Measurements from ENCODE around the gene DMAC2. TPM values are rescaled to one million over a fixed set of nuclear protein-coding genes. Genes with fewer than 3 reads are reported as not detected.
A peak's percentile ranks its signal among the peaks of the same experiment; 100 is the strongest.
"Not testable (repeated sequence)": the region's sequence is repeated elsewhere in the genome, so short reads cannot be mapped to it uniquely, and the experiment has no call there.

DMAC2 gene
- 10 to 100 TPM; 44.8 to 47.0 TPM for total RNA-seq

GRCh38 chr19:41439441-41440222, at the start of gene DMAC2:
Gene DMAC2 (minus strand): TSS chr19:41439912. CDS start chr19:41439899, 13 bp downstream.
- ChIA-PET CTCF (interaction anchor here (0.8 to 3.2 kb wide), 22 partner anchors 8 to 1019 kb away, joined by 3 to 41 read pairs (median 5); partner anchors contain the start of gene B9D2), POLR2A (interaction anchor here (0.5 to 2.5 kb wide), 13 partner anchors 11 to 564 kb away, joined by 3 to 7 read pairs (median 4); partner anchors contain the start of gene B9D2)
- Mint-ChIP-seq H3K4me1 (ENCODE audit: low read depth) (peaks cover 25% of the 10 kb centered on the region), H3K27ac (no peak within 1 kb of the TSS), H3K36me3 (ENCODE audit: low read depth) (peaks cover 10% of the 10 kb centered on the region), H3K9me3 (ENCODE audit: insufficient read depth) (no peaks in the 10 kb centered on the region), H3K27me3 (ENCODE audit: low read depth) (peaks cover 8% of the 10 kb centered on the region), H3K4me3 (no peak within 1 kb of the TSS)
- ATAC-seq (peak; percentile 96), DNase-seq (peak; percentile 99)

GRCh38 chr19:41486953-41487352, 47.2 kb upstream of the DMAC2 start:
- H3K4me1 Mint-ChIP-seq (ENCODE audit: low read depth); POLR2A ChIA-PET; ATAC-seq; H3K4me3 Mint-ChIP-seq; DNase-seq; H3K9me3 Mint-ChIP-seq (ENCODE audit: insufficient read depth); H3K27ac Mint-ChIP-seq; H3K36me3 Mint-ChIP-seq (ENCODE audit: low read depth): not testable (repeated sequence)
- CTCF ChIA-PET, result interaction anchor here (1.0 kb wide), 1 partner anchor 83 kb away, joined by 3 read pairs; no protein-coding TSS in a partner anchor
- peaks cover 33% of the 10 kb centered on the region for H3K27me3 Mint-ChIP-seq (ENCODE audit: low read depth)

GRCh38 chr19:41484822-41485221, 45.1 kb upstream of the DMAC2 start:
- CTCF ChIA-PET, result no interaction called here
- peaks cover 39% of the 10 kb centered on the region for H3K27me3 Mint-ChIP-seq (ENCODE audit: low read depth)

GRCh38 chr19:41480336-41480735, 40.6 kb upstream of the DMAC2 start:
- Mint-ChIP-seq H3K4me1 (ENCODE audit: low read depth) (no peaks in the 10 kb centered on the region), H3K4me3 (no peak overlapping the region), H3K9me3 (ENCODE audit: insufficient read depth) (no peaks in the 10 kb centered on the region), H3K27me3 (ENCODE audit: low read depth) (peaks cover 47% of the 10 kb centered on the region), H3K27ac (no peak overlapping the region), H3K36me3 (ENCODE audit: low read depth) (no peaks in the 10 kb centered on the region)
- ChIA-PET POLR2A (no interaction called here), CTCF (no interaction called here)
- DNase-seq, result no peak
- no peak for ATAC-seq

More at GRCh38 chr19:41484822-41485221, 45.1 kb upstream of the DMAC2 start:
- Mint-ChIP-seq H3K36me3 (ENCODE audit: low read depth) (no peaks in the 10 kb centered on the region), H3K4me3 (no peak overlapping the region), H3K4me1 (ENCODE audit: low read depth) (no peaks in the 10 kb centered on the region), H3K27ac (no peak overlapping the region), H3K9me3 (ENCODE audit: insufficient read depth) (no peaks in the 10 kb centered on the region)
- DNase-seq (no peak), ATAC-seq (no peak)
- POLR2A ChIA-PET, result no interaction called here

GRCh38 chr19:41479757-41480191, 40.1 kb upstream of the DMAC2 start:
- no peak for ATAC-seq
- Mint-ChIP-seq H3K27ac (no peak overlapping the region), H3K27me3 (ENCODE audit: low read depth) (peaks cover 43% of the 10 kb centered on the region), H3K36me3 (ENCODE audit: low read depth) (no peaks in the 10 kb centered on the region), H3K9me3 (ENCODE audit: insufficient read depth) (no peaks in the 10 kb centered on the region), H3K4me1 (ENCODE audit: low read depth) (no peaks in the 10 kb centered on the region), H3K4me3 (no peak overlapping the region)
- DNase-seq, result no peak
- ChIA-PET CTCF (interaction anchor here (1.3 kb wide), 1 partner anchor 91 kb away, joined by 4 read pairs; no protein-coding TSS in a partner anchor), POLR2A (no interaction called here)

GRCh38 chr19:41478875-41479756, 39.4 kb upstream of the DMAC2 start:
- Mint-ChIP-seq H3K9me3 (ENCODE audit: insufficient read depth) (no peaks in the 10 kb centered on the region), H3K4me1 (ENCODE audit: low read depth) (no peaks in the 10 kb centered on the region), H3K4me3 (no peak overlapping the region), H3K27ac (no peak overlapping the region), H3K27me3 (ENCODE audit: low read depth) (peaks cover 40% of the 10 kb centered on the region), H3K36me3 (ENCODE audit: low read depth) (no peaks in the 10 kb centered on the region)
- DNase-seq (no peak), ATAC-seq (no peak)
- CTCF ChIA-PET, result interaction anchor here (1.1 to 1.3 kb wide), 2 partner anchors 30 to 92 kb away, joined by 3 to 4 read pairs; no protein-coding TSS in a partner anchor
- POLR2A ChIA-PET, result no interaction called here

- no peak for DNase-seq
- H3K27ac Mint-ChIP-seq, result no peak overlapping the region
- ATAC-seq, result no peak
- no peaks in the 10 kb centered on the region for H3K4me1 Mint-ChIP-seq (ENCODE audit: low read depth)
- H3K4me3 Mint-ChIP-seq, result no peak overlapping the region
- H3K9me3 Mint-ChIP-seq (ENCODE audit: insufficient read depth), result no peaks in the 10 kb centered on the region
- no peaks in the 10 kb centered on the region for H3K36me3 Mint-ChIP-seq (ENCODE audit: low read depth)
- ChIA-PET CTCF (no interaction called here), POLR2A (no interaction called here)
- peaks cover 41% of the 10 kb centered on the region for H3K27me3 Mint-ChIP-seq (ENCODE audit: low read depth)
These were observed 38.5 kb upstream of the DMAC2 start for GRCh38 chr19:41478171-41478570.

GRCh38 chr19:41476583-41476982, 36.9 kb upstream of the DMAC2 start:
- DNase-seq (no peak), ATAC-seq (no peak)
- Mint-ChIP-seq H3K9me3 (ENCODE audit: insufficient read depth) (no peaks in the 10 kb centered on the region), H3K27me3 (ENCODE audit: low read depth) (peaks cover 37% of the 10 kb centered on the region), H3K4me3 (no peak overlapping the region), H3K27ac (no peak overlapping the region), H3K36me3 (ENCODE audit: low read depth) (no peaks in the 10 kb centered on the region), H3K4me1 (ENCODE audit: low read depth) (no peaks in the 10 kb centered on the region)
- CTCF ChIA-PET, result no interaction called here
- POLR2A ChIA-PET, result no interaction called here

GRCh38 chr19:41463257-41464256, 23.8 kb upstream of the DMAC2 start:
- POLR2A ChIA-PET; H3K9me3 Mint-ChIP-seq (ENCODE audit: insufficient read depth); ATAC-seq; CTCF ChIA-PET; H3K4me3 Mint-ChIP-seq; DNase-seq; H3K36me3 Mint-ChIP-seq (ENCODE audit: low read depth): not testable (repeated sequence)
- peak overlapping the region; percentile 69 for H3K27ac Mint-ChIP-seq
- peaks cover 22% of the 10 kb centered on the region for H3K27me3 Mint-ChIP-seq (ENCODE audit: low read depth)
- H3K4me1 Mint-ChIP-seq (ENCODE audit: low read depth), result peaks cover 10% of the 10 kb centered on the region

GRCh38 chr19:41462497-41462896, 22.8 kb upstream of the DMAC2 start:
- Mint-ChIP-seq H3K4me1 (ENCODE audit: low read depth) (peaks cover 17% of the 10 kb centered on the region), H3K4me3 (no peak overlapping the region), H3K27ac (no peak overlapping the region), H3K27me3 (ENCODE audit: low read depth) (peaks cover 17% of the 10 kb centered on the region), H3K36me3 (ENCODE audit: low read depth) (no peaks in the 10 kb centered on the region), H3K9me3 (ENCODE audit: insufficient read depth) (no peaks in the 10 kb centered on the region)
- DNase-seq (no peak), ATAC-seq (no peak)
- POLR2A ChIA-PET, result no interaction called here
- CTCF ChIA-PET, result no interaction called here

GRCh38 chr19:41457241-41457640, 17.5 kb upstream of the DMAC2 start:
- no peaks in the 10 kb centered on the region for H3K36me3 Mint-ChIP-seq (ENCODE audit: low read depth)
- H3K4me3 Mint-ChIP-seq, result peak overlapping the region; percentile 34
- peaks cover 33% of the 10 kb centered on the region for H3K4me1 Mint-ChIP-seq (ENCODE audit: low read depth)
- DNase-seq (peak; percentile 46), ATAC-seq (peak; percentile 93)
- peak overlapping the region; percentile 81 for H3K27ac Mint-ChIP-seq
- peaks cover 26% of the 10 kb centered on the region for H3K27me3 Mint-ChIP-seq (ENCODE audit: low read depth)
- POLR2A ChIA-PET, result interaction anchor here (0.6 to 0.8 kb wide), 2 partner anchors 18 to 144 kb away, joined by 3 to 5 read pairs; partner anchors contain the start of gene DMAC2
- no peaks in the 10 kb centered on the region for H3K9me3 Mint-ChIP-seq (ENCODE audit: insufficient read depth)
- CTCF ChIA-PET, result interaction anchor here (0.8 to 2.7 kb wide), 14 partner anchors 8 to 250 kb away, joined by 3 to 21 read pairs (median 4); partner anchors contain the start of genes DMAC2 and ERICH4
